Smooth muscle cell (in vitro differentiated cells): ENCODE results near the gene FAM131A. TPM values are rescaled to one million over a fixed set of nuclear protein-coding genes. Genes with fewer than 3 reads are reported as not detected.

Experiments
- DNase-seq: peaks from one replicate; lab custom pipeline; 2025; ENCODE audit not compliant: unreplicated experiment; lab: John Stamatoyannopoulos, UW
- H2AFZ ChIP-seq: fragments of 200-600 bp; sonication (generic); 2 replicates; pipeline ENCODE4 v1.6.0; 2016; ENCODE audit warnings: antibody characterized with exemption, low read depth, mild to moderate bottlenecking
- H3F3A ChIP-seq: fragments of 200-600 bp; sonication (generic); 2 replicates; pipeline ENCODE4 v1.6.0; 2017; ENCODE audit warnings: antibody characterized with exemption, low read depth
- H3K27ac ChIP-seq: fragments of 200-600 bp; sonication (generic); 2 replicates; pipeline ENCODE4 v1.5.1; 2016; ENCODE audit warnings: low read depth, mild to moderate bottlenecking
- H3K27me3 ChIP-seq: fragments of 200-600 bp; sonication (generic); 2 replicates; pipeline ENCODE4 v1.6.1; 2016; ENCODE audit warnings: low read depth, mild to moderate bottlenecking
- H3K36me3 ChIP-seq: fragments of 200-600 bp; sonication (generic); 2 replicates; pipeline ENCODE4 v1.5.1; 2016; ENCODE audit warnings: low read depth
- H3K4me1 ChIP-seq: fragments of 200-600 bp; sonication (generic); 2 replicates; pipeline ENCODE4 v1.5.1; 2016; ENCODE audit warnings: low read depth
- H3K4me2 ChIP-seq: fragments of 200-600 bp; sonication (generic); 2 replicates; pipeline ENCODE4 v1.6.0; 2016; ENCODE audit warnings: mild to moderate bottlenecking
- H3K4me3 ChIP-seq: fragments of 200-600 bp; sonication (generic); 2 replicates; pipeline ENCODE4 v1.5.1; 2016; ENCODE audit warnings: mild to moderate bottlenecking
- H3K79me2 ChIP-seq: fragments of 200-600 bp; sonication (generic); 2 replicates; pipeline ENCODE4 v1.6.0; 2016; ENCODE audit warnings: low read depth, mild to moderate bottlenecking
- H3K9ac ChIP-seq: fragments of 200-600 bp; sonication (generic); 2 replicates; pipeline ENCODE4 v1.6.0; 2016; ENCODE audit warnings: low read depth
- H3K9me3 ChIP-seq: fragments of 200-600 bp; sonication (generic); replicated peaks from 2 replicates; pipeline ENCODE4 v1.5.1; 2016; ENCODE audit warnings: low read depth
- H4K20me1 ChIP-seq: fragments of 200-600 bp; sonication (generic); 2 replicates; pipeline ENCODE4 v1.6.0; 2016; ENCODE audit warnings: low read depth
- whole genome bisulfite sequencing: methylation state at CpG from one replicate; pipeline ENCODE4 v1.1.7; 2016; ENCODE audit warnings: low lambda C conversion rate; 5-methylcytosine and 5-hydroxymethylcytosine counted together
- polyA plus RNA-seq: library from polyadenylated mRNA; unstranded; fragments of >200 nt; fragmentation: Nextera tagmentation; extraction: Ambion mirVana; gene quantifications from 2 replicates; pipeline ENCODE4 v1.2.1, GENCODE V29; 2016
- total RNA-seq: library from RNA; depleted of rRNA; stranded (reverse); fragments of >200 nt; gene quantifications from 2 replicates; pipeline ENCODE4 v1.2.3, GENCODE V29; 2014
- TF ChIP-seq, protein P1 (sequence below): fragments of 200-600 bp; sonication (generic); IDR thresholded peaks from 2 replicates; pipeline ENCODE4 v1.5.1; 2017; ENCODE audit warnings: borderline replicate concordance, mild to moderate bottlenecking, antibody characterized with exemption; ENCODE audit not compliant: insufficient read depth, poor library complexity, severe bottlenecking

FAM131A gene
- total and polyA plus RNA-seq, 2 experiments from 2014 or later, result 15.3 to 20.2 TPM

- Histone ChIP-seq H4K20me1 (peaks cover 55% of the 10 kb centered on the region), H2AFZ (no peak overlapping the region)
Measured at GRCh38 chr3:184315543-184315867, 21.9 kb upstream of the FAM131A start.

DNA sequence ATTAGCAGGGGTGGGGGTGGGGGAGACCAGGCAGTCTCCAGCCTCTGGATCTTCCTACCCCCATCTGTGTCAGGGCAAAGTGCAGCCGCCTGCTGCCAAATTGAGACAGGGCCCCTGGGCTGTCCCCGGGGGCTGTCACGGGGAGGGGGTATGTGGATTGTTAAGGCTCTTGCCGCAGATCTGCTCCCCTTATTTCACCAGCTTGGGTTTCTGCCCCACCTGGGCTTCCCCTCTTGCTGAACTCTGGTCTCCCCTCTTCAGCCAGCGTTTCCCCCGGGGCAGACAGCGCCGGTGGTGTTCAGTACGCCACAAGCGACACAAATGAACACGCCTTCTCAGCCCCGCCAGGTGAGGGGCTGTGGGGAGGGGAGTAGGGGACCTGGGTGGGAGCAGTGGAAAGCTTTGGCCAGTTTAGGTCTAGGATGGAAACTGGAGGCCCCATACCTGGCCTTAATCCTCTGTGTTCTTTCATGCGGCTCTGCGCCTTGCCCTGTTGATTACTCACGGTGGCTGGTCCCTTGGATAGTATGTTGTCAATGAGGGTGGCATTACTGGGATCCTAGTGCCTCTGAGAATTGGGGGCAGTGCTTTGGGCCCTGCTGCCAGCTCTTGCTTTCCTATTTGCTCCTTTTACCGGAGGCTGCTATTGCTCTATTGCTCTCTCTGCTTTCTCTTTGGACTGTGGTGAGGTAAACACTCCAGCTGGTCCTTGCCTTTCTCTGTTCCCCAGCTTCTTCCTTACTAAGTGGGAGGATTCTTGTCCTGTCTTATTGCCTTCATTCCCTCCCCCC lies 21.3 kb upstream of the FAM131A start:
- Histone ChIP-seq H3K4me1 (peaks cover 22% of the 10 kb centered on the region), H3K27me3 (no peaks in the 10 kb centered on the region), H2AFZ (no peak overlapping the region), H3K36me3 (no peaks in the 10 kb centered on the region), H3F3A (peaks cover 22% of the 10 kb centered on the region), H3K79me2 (peaks cover 60% of the 10 kb centered on the region), H3K9ac (peak overlapping the region; percentile 97), H3K27ac (peak overlapping the region; percentile 95), H3K4me2 (peak overlapping the region; percentile 96), H4K20me1 (peaks cover 61% of the 10 kb centered on the region), H3K4me3 (peak overlapping the region; percentile 96), H3K9me3 (no peaks in the 10 kb centered on the region)
- WGBS, result 39% methylated on average over 16 of the region's 16 CpGs
- TF ChIP-seq, protein P1, sequence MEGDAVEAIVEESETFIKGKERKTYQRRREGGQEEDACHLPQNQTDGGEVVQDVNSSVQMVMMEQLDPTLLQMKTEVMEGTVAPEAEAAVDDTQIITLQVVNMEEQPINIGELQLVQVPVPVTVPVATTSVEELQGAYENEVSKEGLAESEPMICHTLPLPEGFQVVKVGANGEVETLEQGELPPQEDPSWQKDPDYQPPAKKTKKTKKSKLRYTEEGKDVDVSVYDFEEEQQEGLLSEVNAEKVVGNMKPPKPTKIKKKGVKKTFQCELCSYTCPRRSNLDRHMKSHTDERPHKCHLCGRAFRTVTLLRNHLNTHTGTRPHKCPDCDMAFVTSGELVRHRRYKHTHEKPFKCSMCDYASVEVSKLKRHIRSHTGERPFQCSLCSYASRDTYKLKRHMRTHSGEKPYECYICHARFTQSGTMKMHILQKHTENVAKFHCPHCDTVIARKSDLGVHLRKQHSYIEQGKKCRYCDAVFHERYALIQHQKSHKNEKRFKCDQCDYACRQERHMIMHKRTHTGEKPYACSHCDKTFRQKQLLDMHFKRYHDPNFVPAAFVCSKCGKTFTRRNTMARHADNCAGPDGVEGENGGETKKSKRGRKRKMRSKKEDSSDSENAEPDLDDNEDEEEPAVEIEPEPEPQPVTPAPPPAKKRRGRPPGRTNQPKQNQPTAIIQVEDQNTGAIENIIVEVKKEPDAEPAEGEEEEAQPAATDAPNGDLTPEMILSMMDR, result no peak
- no peak for DNase-seq

More at GRCh38 chr3:184315543-184315867, 21.9 kb upstream of the FAM131A start:
- TF ChIP-seq, protein P1, result no peak
- DNase-seq, result no peak
- WGBS, result 2% methylated on average over 6 of the region's 6 CpGs
- Histone ChIP-seq H3K4me3 (peak overlapping the region; percentile 96), H3K79me2 (peaks cover 54% of the 10 kb centered on the region), H3K9me3 (no peaks in the 10 kb centered on the region), H3K36me3 (no peaks in the 10 kb centered on the region), H3K27me3 (no peaks in the 10 kb centered on the region), H3K9ac (peak overlapping the region; percentile 97), H3K27ac (peak overlapping the region; percentile 95), H3K4me2 (peak overlapping the region; percentile 96), H3F3A (peaks cover 22% of the 10 kb centered on the region), H3K4me1 (peaks cover 22% of the 10 kb centered on the region)

GRCh38 chr3:184316792-184317191 lies 20.6 kb upstream of the FAM131A start:
- Histone ChIP-seq H3K4me1 (peaks cover 22% of the 10 kb centered on the region), H4K20me1 (peaks cover 68% of the 10 kb centered on the region), H3K9me3 (no peaks in the 10 kb centered on the region), H3K4me2 (peak overlapping the region; percentile 96), H3F3A (peaks cover 22% of the 10 kb centered on the region), H3K9ac (peak overlapping the region; percentile 97), H3K4me3 (peak overlapping the region; percentile 96), H3K79me2 (peaks cover 67% of the 10 kb centered on the region), H2AFZ (no peak overlapping the region), H3K36me3 (no peaks in the 10 kb centered on the region), H3K27me3 (no peaks in the 10 kb centered on the region), H3K27ac (peak overlapping the region; percentile 95)
- no peak for DNase-seq
- TF ChIP-seq, protein P1, result no peak
- 87% methylated on average over 7 of the region's 7 CpGs for WGBS

- Histone ChIP-seq H3K9ac (no peak overlapping the region), H4K20me1 (peaks cover 72% of the 10 kb centered on the region), H3F3A (peaks cover 22% of the 10 kb centered on the region)
Measured at GRCh38 chr3:184317201-184317600, 20.2 kb upstream of the FAM131A start.

More at GRCh38 chr3:184317201-184317600, 20.2 kb upstream of the FAM131A start:
- Histone ChIP-seq H3K79me2 (peaks cover 71% of the 10 kb centered on the region), H3K36me3 (no peaks in the 10 kb centered on the region), H3K27ac (peak overlapping the region; percentile 95), H3K9me3 (no peaks in the 10 kb centered on the region), H3K4me3 (peak overlapping the region; percentile 96), H3K4me1 (peaks cover 22% of the 10 kb centered on the region), H3K4me2 (peak overlapping the region; percentile 96), H3K27me3 (no peaks in the 10 kb centered on the region), H2AFZ (no peak overlapping the region)
- 95% methylated on average over 5 of the region's 5 CpGs for WGBS
- no peak for DNase-seq
- TF ChIP-seq, protein P1, result no peak
